ENCODE results near the gene EVI5. TPM values are rescaled to one million over a fixed set of nuclear protein-coding genes. Genes with fewer than 3 reads are reported as not detected.

The EVI5 gene
- polyA plus RNA-seq, 3 donors, result 7.6 to 19.4 (median 14.3) TPM

GRCh38 chr1:92707709-92708108 lies 77.2 kb downstream of the EVI5 start:
- H2AFZ ChIP-seq (ENCODE audit: insufficient read depth, low read depth, low read length, poor library complexity, severe bottlenecking), result no peak overlapping the region
- no peak overlapping the region for H3K4me2 ChIP-seq (replicated peaks; ENCODE audit: extremely low read depth, low read length, poor library complexity, severe bottlenecking)
- TF ChIP-seq CTCF (IDR thresholded peaks at IDR 0.05), result no peak
- Mint-ChIP-seq H3K27ac (no peak overlapping the region), H3K4me1 (peaks cover 6% of the 10 kb centered on the region), H3K27me3 (ENCODE audit: low read depth in 3 of 3) (no peaks in the 10 kb centered on the region), H3K9me3 (no peaks in the 10 kb centered on the region), H3K4me3 (no peak overlapping the region), H3K36me3 (peaks cover 20% of the 10 kb centered on the region in 2 donors)
- WGBS (ENCODE audit: insufficient coverage), result no CpG with 5 or more reads among the region's 2 CpGs
- H3K27me3 ChIP-seq (ENCODE audit: control insufficient read depth in 2 of 2, insufficient read depth in 2 of 2, low read length in 2 of 2), result no peaks in the 10 kb centered on the region
- H3K4me1 ChIP-seq (ENCODE audit: control insufficient read depth in 1 of 2, insufficient read depth in 2 of 2, low read length in 2 of 2), result no peaks in the 10 kb centered on the region
- DNase-seq, result no peak
- no peak overlapping the region for H3K4me3 ChIP-seq (replicated peaks in 1 of 3; ENCODE audit: low read depth in 2 of 3, low read length in 3 of 3)
- peaks cover 10 to 13% of the 10 kb centered on the region in 2 donors for H3K36me3 ChIP-seq (replicated peaks in 1 of 2; ENCODE audit: control insufficient read depth in 1 of 2, insufficient read depth in 2 of 2, low read length in 2 of 2)
- intact Hi-C loops (cut with micrococcal nuclease), result no loop called here
- H3K27ac ChIP-seq (ENCODE audit: low read depth in 1 of 2, low read length in 2 of 2), result no peak overlapping the region
- H3K79me2 ChIP-seq (ENCODE audit: insufficient read depth, low read length), result no peaks in the 10 kb centered on the region
- peaks cover 83% of the 10 kb centered on the region for H4K20me1 ChIP-seq (ENCODE audit: insufficient read depth, low read length)
- no peaks in the 10 kb centered on the region for H3K9me3 ChIP-seq (replicated peaks in 1 of 2; ENCODE audit: control insufficient read depth in 1 of 2, insufficient read depth in 1 of 2, low read length in 2 of 2)
- H3K9ac ChIP-seq (ENCODE audit: insufficient read depth, low read length, poor library complexity, severe bottlenecking), result no peak overlapping the region

GRCh38 chr1:92707292-92707691 lies 77.6 kb downstream of the EVI5 start:
- H3K4me1 Mint-ChIP-seq, result peaks cover 6% of the 10 kb centered on the region
- H3K9me3 Mint-ChIP-seq, result no peaks in the 10 kb centered on the region
- Histone ChIP-seq H3K9me3 (replicated peaks in 1 of 2; ENCODE audit: control insufficient read depth in 1 of 2, insufficient read depth in 1 of 2, low read length in 2 of 2) (no peaks in the 10 kb centered on the region), H3K4me2 (replicated peaks; ENCODE audit: extremely low read depth, low read length, poor library complexity, severe bottlenecking) (no peak overlapping the region), H4K20me1 (ENCODE audit: insufficient read depth, low read length) (peaks cover 79% of the 10 kb centered on the region), H3K4me3 (replicated peaks in 1 of 3; ENCODE audit: low read depth in 2 of 3, low read length in 3 of 3) (no peak overlapping the region), H3K79me2 (ENCODE audit: insufficient read depth, low read length) (no peaks in the 10 kb centered on the region), H2AFZ (ENCODE audit: insufficient read depth, low read depth, low read length, poor library complexity, severe bottlenecking) (no peak overlapping the region), H3K27me3 (ENCODE audit: control insufficient read depth in 2 of 2, insufficient read depth in 2 of 2, low read length in 2 of 2) (no peaks in the 10 kb centered on the region), H3K9ac (ENCODE audit: insufficient read depth, low read length, poor library complexity, severe bottlenecking) (no peak overlapping the region), H3K4me1 (ENCODE audit: control insufficient read depth in 1 of 2, insufficient read depth in 2 of 2, low read length in 2 of 2) (no peaks in the 10 kb centered on the region), H3K36me3 (replicated peaks in 1 of 2; ENCODE audit: control insufficient read depth in 1 of 2, insufficient read depth in 2 of 2, low read length in 2 of 2) (peaks cover 10 to 13% of the 10 kb centered on the region in 2 donors), H3K27ac (ENCODE audit: low read depth in 1 of 2, low read length in 2 of 2) (no peak overlapping the region)
- no CpG with 5 or more reads among the region's 2 CpGs for WGBS (ENCODE audit: insufficient coverage)
- H3K36me3 Mint-ChIP-seq, result peaks cover 20 to 23% of the 10 kb centered on the region in 2 donors
- no peak for DNase-seq
- H3K4me3 Mint-ChIP-seq, result no peak overlapping the region
- no peak overlapping the region for H3K27ac Mint-ChIP-seq
- intact Hi-C loops (cut with micrococcal nuclease), result no loop called here
- no peak for TF ChIP-seq CTCF (IDR thresholded peaks at IDR 0.05)
- H3K27me3 Mint-ChIP-seq (ENCODE audit: low read depth in 3 of 3), result no peaks in the 10 kb centered on the region
